HG02759 (cell line): ENCODE results near the gene ARVCF.

ENCODE experiments used
- ATAC-seq: cut with Tn5 transposase; IDR thresholded peaks from one replicate; pipeline ENCODE4 v1.9.1; 2021; ENCODE audit warnings: mild to moderate bottlenecking, moderate library complexity; ENCODE audit not compliant: unreplicated experiment

The ARVCF gene

GRCh38 chr22:20031732-20032406 lies 15.2 kb upstream of the ARVCF start:
- no peak for ATAC-seq

GRCh38 chr22:20029550-20030225 lies 13.1 kb upstream of the ARVCF start:
- ATAC-seq: no peak

GRCh38 chr22:20028855-20029549 lies 12.4 kb upstream of the ARVCF start:
- no peak for ATAC-seq

GRCh38 chr22:20027966-20028854 lies 11.6 kb upstream of the ARVCF start:
- ATAC-seq: no peak

GRCh38 chr22:20026996-20027601 lies 10.5 kb upstream of the ARVCF start:
- no peak for ATAC-seq

- no peak for ATAC-seq
These were observed 9.7 kb upstream of the ARVCF start for GRCh38 chr22:20026204-20026908.

GRCh38 chr22:20025401-20026203 lies 9.0 kb upstream of the ARVCF start:
- no peak for ATAC-seq

GRCh38 chr22:20024650-20025397 lies 8.2 kb upstream of the ARVCF start:
- no peak for ATAC-seq

- no peak for ATAC-seq
These were observed 7.6 kb upstream of the ARVCF start for GRCh38 chr22:20024225-20024624.

GRCh38 chr22:20022978-20023613 lies 6.5 kb upstream of the ARVCF start:
- no peak for ATAC-seq

GRCh38 chr22:20022231-20022977 lies 5.8 kb upstream of the ARVCF start:
- no peak for ATAC-seq

- no peak for ATAC-seq
These were observed 4.9 kb upstream of the ARVCF start for GRCh38 chr22:20021196-20022181.

- peak; percentile 79 for ATAC-seq
These were observed 4.0 kb upstream of the ARVCF start, which contains the start of gene TANGO2 for GRCh38 chr22:20020533-20021195. TANGO2 (plus strand) TSS chr22:20021110; CDS start chr22:20036799, 15,689 bp downstream.

- no peak for ATAC-seq
These were observed 3.3 kb upstream of the ARVCF start for GRCh38 chr22:20019661-20020532.
